ENCODE data around the gene KPNA3.
"Not testable (repeated sequence)": the region's sequence is repeated elsewhere in the genome, so short reads cannot be mapped to it uniquely, and the experiment has no call there.

KPNA3 gene

GRCh38 chr13:49803047-49803446 lies 10.6 kb upstream of the KPNA3 start:
- not testable (repeated sequence) for DNase-seq

GRCh38 chr13:49802426-49802825 lies 9.9 kb upstream of the KPNA3 start:
- no peak for DNase-seq

- DNase-seq, result peak; percentile 63
Measured at GRCh38 chr13:49791711-49792549, 552 bp downstream of the KPNA3 start.

- peak; percentile 25 for DNase-seq
Measured at GRCh38 chr13:49791315-49791710, 1.2 kb downstream of the KPNA3 start.

- no peak for DNase-seq
Measured at GRCh38 chr13:49789968-49790367, 2.5 kb downstream of the KPNA3 start.

GRCh38 chr13:49786401-49787008 lies 6.0 kb downstream of the KPNA3 start:
- no peak for DNase-seq

GRCh38 chr13:49784886-49785570 lies 7.5 kb downstream of the KPNA3 start:
- DNase-seq, result no peak

- no peak for DNase-seq
Measured at GRCh38 chr13:49783865-49784264, 8.6 kb downstream of the KPNA3 start.

- no peak for DNase-seq
Measured at GRCh38 chr13:49782784-49783183, 9.7 kb downstream of the KPNA3 start.

GRCh38 chr13:49781806-49782205 lies 10.7 kb downstream of the KPNA3 start:
- DNase-seq, result no peak

- no peak for DNase-seq
Measured at GRCh38 chr13:49779721-49780120, 12.8 kb downstream of the KPNA3 start.

GRCh38 chr13:49777746-49778614 lies 14.5 kb downstream of the KPNA3 start:
- no peak for DNase-seq

- no peak for DNase-seq
Measured at GRCh38 chr13:49776871-49777270, 15.6 kb downstream of the KPNA3 start.

GRCh38 chr13:49774376-49775005 lies 18.0 kb downstream of the KPNA3 start:
- DNase-seq, result no peak

- DNase-seq, result no peak
Measured at GRCh38 chr13:49772828-49773227, 19.7 kb downstream of the KPNA3 start.

GRCh38 chr13:49761811-49762210 lies 30.7 kb downstream of the KPNA3 start:
- not testable (repeated sequence) for DNase-seq

- DNase-seq, result no peak
Measured at GRCh38 chr13:49760558-49760957, 31.9 kb downstream of the KPNA3 start.

GRCh38 chr13:49759503-49759902 lies 33.0 kb downstream of the KPNA3 start:
- no peak for DNase-seq

GRCh38 chr13:49756263-49756662 lies 36.2 kb downstream of the KPNA3 start:
- no peak for DNase-seq

- DNase-seq, result no peak
Measured at GRCh38 chr13:49754146-49754545, 38.3 kb downstream of the KPNA3 start.

GRCh38 chr13:49749848-49750247 lies 42.6 kb downstream of the KPNA3 start:
- DNase-seq, result no peak

- DNase-seq, result no peak
Measured at GRCh38 chr13:49746111-49746510, 46.4 kb downstream of the KPNA3 start.
